Measurements from ENCODE around the gene SLC25A21. TPM values are rescaled to one million over a fixed set of nuclear protein-coding genes. Genes with fewer than 3 reads are reported as not detected.

Gene SLC25A21
- total RNA-seq, 2 donors from 2014 or later: not detected

- H3K27ac Mint-ChIP-seq: no peak overlapping the region
- no peaks in the 10 kb centered on the region for H3K36me3 Mint-ChIP-seq (ENCODE audit: low read depth)
- no peaks in the 10 kb centered on the region for H3K27me3 Mint-ChIP-seq
- H3K4me3 Mint-ChIP-seq: no peak overlapping the region
- no peaks in the 10 kb centered on the region for H3K4me1 Mint-ChIP-seq
- peaks cover 13% of the 10 kb centered on the region for H3K9me3 Mint-ChIP-seq
- ATAC-seq (replicated peaks): no peak
Observed at GRCh38 chr14:37062191-37062803, 110.1 kb downstream of the SLC25A21 start.

- H3K36me3 Mint-ChIP-seq (ENCODE audit: low read depth): no peaks in the 10 kb centered on the region
- no peaks in the 10 kb centered on the region for H3K4me1 Mint-ChIP-seq
- H3K4me3 Mint-ChIP-seq: no peak overlapping the region
- no peak overlapping the region for H3K27ac Mint-ChIP-seq
- ATAC-seq (replicated peaks): no peak
- H3K27me3 Mint-ChIP-seq: no peaks in the 10 kb centered on the region
- H3K9me3 Mint-ChIP-seq: peaks cover 13% of the 10 kb centered on the region
Observed at GRCh38 chr14:37061697-37062096, 110.7 kb downstream of the SLC25A21 start.

- H3K36me3 Mint-ChIP-seq (ENCODE audit: low read depth): no peaks in the 10 kb centered on the region
- H3K4me3 Mint-ChIP-seq: no peak overlapping the region
- no peak for ATAC-seq (replicated peaks)
- no peaks in the 10 kb centered on the region for H3K4me1 Mint-ChIP-seq
- no peak overlapping the region for H3K27ac Mint-ChIP-seq
- peaks cover 16% of the 10 kb centered on the region for H3K9me3 Mint-ChIP-seq
- no peaks in the 10 kb centered on the region for H3K27me3 Mint-ChIP-seq
Observed at GRCh38 chr14:37060496-37061260, 111.7 kb downstream of the SLC25A21 start.

- no peaks in the 10 kb centered on the region for H3K4me1 Mint-ChIP-seq
- no peaks in the 10 kb centered on the region for H3K36me3 Mint-ChIP-seq (ENCODE audit: low read depth)
- peaks cover 11% of the 10 kb centered on the region for H3K9me3 Mint-ChIP-seq
- H3K27me3 Mint-ChIP-seq: no peaks in the 10 kb centered on the region
- no peak for ATAC-seq (replicated peaks)
- H3K4me3 Mint-ChIP-seq: no peak overlapping the region
- H3K27ac Mint-ChIP-seq: no peak overlapping the region
Observed at GRCh38 chr14:37057776-37058175, 114.6 kb downstream of the SLC25A21 start.

GRCh38 chr14:37056473-37056872 is 115.9 kb downstream of the SLC25A21 start:
- H3K4me1 Mint-ChIP-seq: no peaks in the 10 kb centered on the region
- ATAC-seq (replicated peaks): no peak

GRCh38 chr14:37054869-37055268 is 117.5 kb downstream of the SLC25A21 start:
- Mint-ChIP-seq H3K27ac (no peak overlapping the region), H3K27me3 (no peaks in the 10 kb centered on the region), H3K4me1 (no peaks in the 10 kb centered on the region), H3K4me3 (no peak overlapping the region), H3K36me3 (ENCODE audit: low read depth) (no peaks in the 10 kb centered on the region), H3K9me3 (peaks cover 11% of the 10 kb centered on the region)
- ATAC-seq (replicated peaks): no peak

More at GRCh38 chr14:37056473-37056872, 115.9 kb downstream of the SLC25A21 start:
- Mint-ChIP-seq H3K9me3 (peaks cover 11% of the 10 kb centered on the region), H3K4me3 (no peak overlapping the region), H3K27me3 (no peaks in the 10 kb centered on the region), H3K27ac (no peak overlapping the region), H3K36me3 (ENCODE audit: low read depth) (no peaks in the 10 kb centered on the region)

GRCh38 chr14:37054144-37054543 is 118.3 kb downstream of the SLC25A21 start:
- ATAC-seq (replicated peaks): no peak
- no peaks in the 10 kb centered on the region for H3K27me3 Mint-ChIP-seq
- H3K4me1 Mint-ChIP-seq: no peaks in the 10 kb centered on the region
- H3K36me3 Mint-ChIP-seq (ENCODE audit: low read depth): no peaks in the 10 kb centered on the region
- no peak overlapping the region for H3K27ac Mint-ChIP-seq
- no peak overlapping the region for H3K4me3 Mint-ChIP-seq
- H3K9me3 Mint-ChIP-seq: peaks cover 11% of the 10 kb centered on the region

- no peaks in the 10 kb centered on the region for H3K27me3 Mint-ChIP-seq
- no peak overlapping the region for H3K4me3 Mint-ChIP-seq
- ATAC-seq (replicated peaks): no peak
- peaks cover 11% of the 10 kb centered on the region for H3K9me3 Mint-ChIP-seq
- H3K4me1 Mint-ChIP-seq: no peaks in the 10 kb centered on the region
- no peak overlapping the region for H3K27ac Mint-ChIP-seq
- no peaks in the 10 kb centered on the region for H3K36me3 Mint-ChIP-seq (ENCODE audit: low read depth)
Observed at GRCh38 chr14:37051680-37052079, 120.7 kb downstream of the SLC25A21 start.

GRCh38 chr14:37051153-37051552 is 121.3 kb downstream of the SLC25A21 start:
- Mint-ChIP-seq H3K4me1 (no peaks in the 10 kb centered on the region), H3K36me3 (ENCODE audit: low read depth) (no peaks in the 10 kb centered on the region), H3K27me3 (no peaks in the 10 kb centered on the region), H3K9me3 (peaks cover 11% of the 10 kb centered on the region), H3K4me3 (no peak overlapping the region), H3K27ac (no peak overlapping the region)
- ATAC-seq (replicated peaks): no peak

- Mint-ChIP-seq H3K27ac (no peak overlapping the region), H3K4me1 (no peaks in the 10 kb centered on the region)
- ATAC-seq (replicated peaks): no peak
Observed at GRCh38 chr14:37048666-37049071, 123.7 kb downstream of the SLC25A21 start.

GRCh38 chr14:37047996-37048395 is 124.4 kb downstream of the SLC25A21 start:
- peaks cover 1% of the 10 kb centered on the region for H3K27me3 Mint-ChIP-seq
- no peaks in the 10 kb centered on the region for H3K4me1 Mint-ChIP-seq
- H3K27ac Mint-ChIP-seq: no peak overlapping the region
- no peak for ATAC-seq (replicated peaks)
- H3K4me3 Mint-ChIP-seq: no peak overlapping the region
- no peaks in the 10 kb centered on the region for H3K36me3 Mint-ChIP-seq (ENCODE audit: low read depth)
- H3K9me3 Mint-ChIP-seq: peaks cover 3% of the 10 kb centered on the region

More at GRCh38 chr14:37048666-37049071, 123.7 kb downstream of the SLC25A21 start:
- H3K9me3 Mint-ChIP-seq: no peaks in the 10 kb centered on the region
- H3K27me3 Mint-ChIP-seq: no peaks in the 10 kb centered on the region
- no peaks in the 10 kb centered on the region for H3K36me3 Mint-ChIP-seq (ENCODE audit: low read depth)
- H3K4me3 Mint-ChIP-seq: no peak overlapping the region

- Mint-ChIP-seq H3K27me3 (peaks cover 4% of the 10 kb centered on the region), H3K9me3 (peaks cover 5% of the 10 kb centered on the region), H3K36me3 (ENCODE audit: low read depth) (no peaks in the 10 kb centered on the region), H3K27ac (no peak overlapping the region), H3K4me3 (no peak overlapping the region), H3K4me1 (no peaks in the 10 kb centered on the region)
- no peak for ATAC-seq (replicated peaks)
Observed at GRCh38 chr14:37047226-37047625, 125.2 kb downstream of the SLC25A21 start.

- no peak overlapping the region for H3K27ac Mint-ChIP-seq
- no peaks in the 10 kb centered on the region for H3K36me3 Mint-ChIP-seq (ENCODE audit: low read depth)
- no peaks in the 10 kb centered on the region for H3K4me1 Mint-ChIP-seq
- peaks cover 4% of the 10 kb centered on the region for H3K27me3 Mint-ChIP-seq
- H3K9me3 Mint-ChIP-seq: peaks cover 5% of the 10 kb centered on the region
- no peak for ATAC-seq (replicated peaks)
- H3K4me3 Mint-ChIP-seq: no peak overlapping the region
Observed at GRCh38 chr14:37046815-37047214, 125.6 kb downstream of the SLC25A21 start.

GRCh38 chr14:37045340-37046061 is 126.9 kb downstream of the SLC25A21 start:
- Mint-ChIP-seq H3K36me3 (ENCODE audit: low read depth) (no peaks in the 10 kb centered on the region), H3K27ac (no peak overlapping the region), H3K4me3 (no peak overlapping the region), H3K27me3 (peaks cover 4% of the 10 kb centered on the region), H3K4me1 (no peaks in the 10 kb centered on the region), H3K9me3 (peaks cover 8% of the 10 kb centered on the region)
- no peak for ATAC-seq (replicated peaks)

Measured in activated T-helper 17 cell treated with anti-CD3 and anti-CD28 coated beads, Interleukin-2, amount 50 U/mL, for 72 hours (primary cell).